ENCODE results near the gene GPATCH2L. TPM values are rescaled to one million over a fixed set of nuclear protein-coding genes. Genes with fewer than 3 reads are reported as not detected.
A peak's percentile ranks its signal among the peaks of the same experiment; 100 is the strongest.

The GPATCH2L gene
- total and polyA plus RNA-seq, 2 experiments from 2014 or later = 19.6 to 94.4 TPM

DNA sequence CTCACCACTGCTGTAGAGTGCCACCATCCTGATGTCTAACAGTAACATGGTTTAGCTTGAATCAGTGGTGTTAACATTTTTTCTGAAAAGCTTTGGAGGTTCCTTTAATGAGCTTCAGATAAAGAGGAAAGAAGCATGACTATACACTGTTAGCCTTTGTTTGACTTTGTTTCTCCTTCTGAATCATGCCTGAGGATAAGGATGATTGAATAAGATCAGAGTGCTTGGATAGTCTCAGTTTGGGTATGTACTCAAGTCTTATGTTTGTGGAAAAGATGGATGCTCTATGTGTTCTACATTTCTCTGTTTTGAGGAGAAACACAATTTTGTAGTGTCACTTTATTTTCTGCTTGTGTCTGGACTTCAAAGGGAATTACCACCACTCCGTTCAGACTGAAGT, 42.0 kb downstream of the GPATCH2L start:
- peaks cover 34% of the 10 kb centered on the region; the same call in 2 of the 3 replicates for H3K36me3 Mint-ChIP-seq (ENCODE audit: low read depth)
- Histone ChIP-seq H3K9me2 (ENCODE audit: insufficient read depth) (no peaks in the 10 kb centered on the region), H3K36me3 (ENCODE audit: insufficient read depth) (peaks cover 25% of the 10 kb centered on the region), H4K20me1 (replicated peaks; ENCODE audit: insufficient read depth) (peaks cover 5% of the 10 kb centered on the region), H3K27ac (ENCODE audit: low read depth) (no peak overlapping the region), H3K79me2 (replicated peaks; ENCODE audit: insufficient read depth) (peaks cover 13% of the 10 kb centered on the region; the same call in 1 of the 2 replicates), H3K4me3 (no peak overlapping the region), H2AFZ (no peak overlapping the region), H3K4me2 (no peak overlapping the region), H3K27me3 (ENCODE audit: insufficient read depth) (no peaks in the 10 kb centered on the region), H3K4me1 (ENCODE audit: insufficient read depth) (no peaks in the 10 kb centered on the region), H3F3A (replicated peaks; ENCODE audit: low read depth) (no peaks in the 10 kb centered on the region)
- peaks cover 2% of the 10 kb centered on the region for H3K27me3 Mint-ChIP-seq (ENCODE audit: insufficient read depth, low read depth, poor library complexity)
- ATAC-seq = no peak
- TF ChIP-seq NANOG (IDR thresholded peaks at IDR 0.05; ENCODE audit: borderline replicate concordance) = no peak
- TF ChIP-seq CTCF (conservative IDR thresholded peaks at IDR 0.05; ENCODE audit: low read depth in 2 of 2) = no peak
- no peak for TF ChIP-seq ZNF331 (CRISPR knock-in tag; IDR thresholded peaks at IDR 0.05; ENCODE audit: low read depth)
- no peak for TF ChIP-seq REST (IDR thresholded peaks at IDR 0.05; ENCODE audit: unreplicated experiment)
- DNase-seq (ENCODE audit: low spot score) = no peak
- no peak overlapping the region for H3K4me3 Mint-ChIP-seq
- H3K9me3 Mint-ChIP-seq = no peaks in the 10 kb centered on the region
- H3K4me1 Mint-ChIP-seq = peaks cover 2% of the 10 kb centered on the region; the same call in 2 of the 3 replicates
- H3K27ac Mint-ChIP-seq = 0 out of 2 replicates have a peak overlapping the region, but pooled peaks have one; percentile 5

- H3K4me3 Mint-ChIP-seq = no peak overlapping the region
- H3K4me1 Mint-ChIP-seq = peaks cover 2% of the 10 kb centered on the region; the same call in 2 of the 3 replicates
- H2AFZ ChIP-seq = no peak overlapping the region
- H3K36me3 Mint-ChIP-seq (ENCODE audit: low read depth) = peaks cover 38% of the 10 kb centered on the region
- no peak overlapping the region for H3K4me3 ChIP-seq
- H3K79me2 ChIP-seq (replicated peaks; ENCODE audit: insufficient read depth) = peaks cover 6% of the 10 kb centered on the region; the same call in 1 of the 2 replicates
- H3K4me1 ChIP-seq (ENCODE audit: insufficient read depth) = no peaks in the 10 kb centered on the region
- ATAC-seq (no peak), DNase-seq (ENCODE audit: low spot score) (no peak)
- H4K20me1 ChIP-seq (replicated peaks; ENCODE audit: insufficient read depth) = peaks cover 5% of the 10 kb centered on the region
- H3K9me2 ChIP-seq (ENCODE audit: insufficient read depth) = no peaks in the 10 kb centered on the region
- H3K27ac ChIP-seq (ENCODE audit: low read depth) = no peak overlapping the region
- peaks cover 27% of the 10 kb centered on the region for H3K36me3 ChIP-seq (ENCODE audit: insufficient read depth)
- peaks cover 2% of the 10 kb centered on the region for H3K27me3 Mint-ChIP-seq (ENCODE audit: insufficient read depth, low read depth, poor library complexity)
- H3K27ac Mint-ChIP-seq = no peak overlapping the region
- H3K27me3 ChIP-seq (ENCODE audit: insufficient read depth) = no peaks in the 10 kb centered on the region
- H3K9me3 Mint-ChIP-seq = no peaks in the 10 kb centered on the region
- H3F3A ChIP-seq (replicated peaks; ENCODE audit: low read depth) = no peaks in the 10 kb centered on the region
- no peak overlapping the region for H3K4me2 ChIP-seq
- TF ChIP-seq ZNF114 (CRISPR knock-in tag; IDR thresholded peaks at IDR 0.05) (no peak), JUNB (IDR thresholded peaks at IDR 0.05; ENCODE audit: unreplicated experiment) (no peak), EZH2 (IDR thresholded peaks at IDR 0.05; ENCODE audit: low read depth, unreplicated experiment) (no peak), POLR2AphosphoS5 (IDR thresholded peaks at IDR 0.05; ENCODE audit: low read depth) (no peak), NANOG (IDR thresholded peaks at IDR 0.05; ENCODE audit: borderline replicate concordance) (no peak)
- TF ChIP-seq, protein P1, sequence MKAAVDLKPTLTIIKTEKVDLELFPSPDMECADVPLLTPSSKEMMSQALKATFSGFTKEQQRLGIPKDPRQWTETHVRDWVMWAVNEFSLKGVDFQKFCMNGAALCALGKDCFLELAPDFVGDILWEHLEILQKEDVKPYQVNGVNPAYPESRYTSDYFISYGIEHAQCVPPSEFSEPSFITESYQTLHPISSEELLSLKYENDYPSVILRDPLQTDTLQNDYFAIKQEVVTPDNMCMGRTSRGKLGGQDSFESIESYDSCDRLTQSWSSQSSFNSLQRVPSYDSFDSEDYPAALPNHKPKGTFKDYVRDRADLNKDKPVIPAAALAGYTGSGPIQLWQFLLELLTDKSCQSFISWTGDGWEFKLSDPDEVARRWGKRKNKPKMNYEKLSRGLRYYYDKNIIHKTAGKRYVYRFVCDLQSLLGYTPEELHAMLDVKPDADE (IDR thresholded peaks at IDR 0.05) = no peak
Observed at GRCh38 chr14:76194327-76194726, 42.6 kb downstream of the GPATCH2L start.

Measured in GM23338 (cell line).